HepG2 (cell line): ENCODE data around the gene TXNDC12. TPM values are rescaled to one million over a fixed set of nuclear protein-coding genes. Genes with fewer than 3 reads are reported as not detected.

ENCODE experiments used
- AGO2 ChIP-seq: fragments of 200-400 bp; formaldehyde crosslinking; optimal IDR thresholded peaks from 2 replicates; pipeline ENCODE3; 2017; ENCODE audit warnings: mild to moderate bottlenecking, low read depth, low read length, moderate library complexity
- HDAC2 ChIP-seq: sonication (generic); formaldehyde crosslinking; IDR thresholded peaks from 2 replicates; pipeline ENCODE4 v1.4.0; 2020; ENCODE audit warnings: missing genetic modification reagents
- ISL2 ChIP-seq: sonication (generic); formaldehyde crosslinking; IDR thresholded peaks from 2 replicates; pipeline ENCODE4 v1.5.0; 2020; ENCODE audit warnings: missing genetic modification reagents
- KMT2A ChIP-seq: sonication (generic); formaldehyde crosslinking; IDR thresholded peaks from 2 replicates; pipeline ENCODE4 v1.4.0; 2020; ENCODE audit warnings: missing genetic modification reagents
- MIER3 ChIP-seq: IDR thresholded peaks from 2 replicates; pipeline ENCODE4 v1.6.1; 2016; ENCODE audit warnings: missing compliant biosample characterization, borderline replicate concordance
- NCOA2 ChIP-seq: sonication (generic); formaldehyde crosslinking; IDR thresholded peaks from 2 replicates; pipeline ENCODE4 v1.8.0; 2022; ENCODE audit warnings: inconsistent platforms
- NPAS2 ChIP-seq: sonication (generic); formaldehyde crosslinking; IDR thresholded peaks from 2 replicates; pipeline ENCODE4 v1.8.0; 2022; ENCODE audit warnings: mild to moderate bottlenecking, missing genetic modification reagents, borderline replicate concordance
- NR1H2 ChIP-seq: sonication (generic); formaldehyde crosslinking; IDR thresholded peaks from 2 replicates; pipeline ENCODE4 v1.8.1; 2022; ENCODE audit warnings: low read depth, missing genetic modification reagents, borderline replicate concordance
- SP1 ChIP-seq, 2 experiments: fragments of 450-650 bp in 1 of 2; sonication (generic) in 1 of 2; formaldehyde crosslinking in 1 of 2; IDR thresholded peaks; 2 replicates each; pipeline versions ENCODE4 v1.4.0 to v1.6.1; 2016 to 2020; ENCODE audit warnings: missing genetic modification reagents in 1 of 2
- SPEN ChIP-seq: sonication (generic); formaldehyde crosslinking; IDR thresholded peaks from 2 replicates; pipeline ENCODE4 v1.5.1; 2020; ENCODE audit warnings: low read depth, mild to moderate bottlenecking, missing genetic modification reagents
- ZKSCAN1 ChIP-seq: fragments of 150-350 bp; IDR thresholded peaks from 2 replicates; pipeline ENCODE4 v1.6.1; 2014; ENCODE audit warnings: low read length
- ZNF24 ChIP-seq: fragments of 450-650 bp; IDR thresholded peaks from 2 replicates; pipeline ENCODE4 v1.6.1; 2017; ENCODE audit warnings: antibody characterized with exemption, mild to moderate bottlenecking
- ZNF644 ChIP-seq: IDR thresholded peaks from 2 replicates; pipeline ENCODE4 v1.6.1; 2016; ENCODE audit warnings: low read depth
- ZNF720 ChIP-seq: sonication (generic); formaldehyde crosslinking; IDR thresholded peaks from 2 replicates; pipeline ENCODE4 v1.4.0; 2020; ENCODE audit warnings: missing genetic modification reagents
- polyA plus RNA-seq, 8 experiments: library from polyadenylated mRNA; depleted of rRNA in 3 of 8; stranded (reverse) in 7 of 8; unstranded in 1 of 8; fragments of >200 nt; fragmentation: Illumina TruSeq in 4 of 8; extraction: Trizol in 4 of 8; gene quantifications; 2 replicates each; pipeline versions ENCODE4 v1.2.1 to v1.2.3, GENCODE V29; 2011 to 2016; ENCODE audit warnings: low read depth in 4 of 8, missing spikeins in 1 of 8, mixed read lengths in 1 of 8; ENCODE audit not compliant: insufficient read depth in 1 of 8
- total RNA-seq, 5 experiments: library from RNA; depleted of rRNA; stranded (reverse); fragments of >200 nt; fragmentation: Illumina TruSeq; extraction: Trizol; gene quantifications; 2 replicates each; pipeline ENCODE4 v1.2.3, GENCODE V29; 2016; ENCODE audit warnings: low read depth in 1 of 5
- TF ChIP-seq, protein P1 (sequence below): sonication (generic); formaldehyde crosslinking; conservative IDR thresholded peaks from 2 replicates; pipeline ENCODE4 v1.4.0; 2020; ENCODE audit warnings: missing genetic modification reagents
- TF ChIP-seq, protein P2 (sequence below): sonication (generic); IDR thresholded peaks from 2 replicates; pipeline ENCODE4 v1.6.1; 2016; ENCODE audit warnings: low read depth, borderline replicate concordance
- TF ChIP-seq, protein P3 (sequence below): sonication (generic); formaldehyde crosslinking; IDR thresholded peaks from 2 replicates; pipeline ENCODE4 v1.4.0; 2020; ENCODE audit warnings: missing genetic modification reagents, mild to moderate bottlenecking, borderline replicate concordance
- TF ChIP-seq, protein P4 (sequence below): sonication (generic); formaldehyde crosslinking; IDR thresholded peaks from 2 replicates; pipeline ENCODE4 v1.5.1; 2020; ENCODE audit warnings: mild to moderate bottlenecking, moderate library complexity, missing genetic modification reagents
- TF ChIP-seq, protein P5 (sequence below): sonication (generic); formaldehyde crosslinking; IDR thresholded peaks from 2 replicates; pipeline ENCODE4 v1.5.1; 2020; ENCODE audit warnings: mild to moderate bottlenecking, missing genetic modification reagents, borderline replicate concordance

Gene TXNDC12
- total and polyA plus RNA-seq, 2 of the 13 experiments (the other 11 are each of a cell fraction or from before 2014, with no cell fraction given): 65.6 to 67.2 TPM

DNA sequence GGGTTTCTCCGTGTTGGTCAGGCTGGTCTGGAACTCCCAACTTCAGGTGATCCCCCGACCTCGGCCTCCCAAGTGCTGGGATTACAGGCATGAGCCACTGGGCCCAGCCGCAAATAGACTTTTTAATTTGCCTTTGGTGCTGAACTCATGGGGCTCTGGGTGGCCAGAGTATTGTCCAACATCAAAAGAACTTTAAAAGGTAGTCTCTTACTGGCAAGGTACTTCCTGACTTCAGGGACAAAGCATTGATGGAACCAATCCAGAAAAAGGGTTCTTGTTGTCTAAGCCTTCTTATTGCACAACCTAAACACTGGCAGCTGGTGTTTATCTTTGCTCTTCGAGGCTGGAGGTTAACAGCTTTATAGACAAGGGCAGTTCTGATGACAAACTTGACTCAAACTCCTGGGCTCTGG is 17.6 kb downstream of the TXNDC12 start (continued):
- TF ChIP-seq, protein P1, sequence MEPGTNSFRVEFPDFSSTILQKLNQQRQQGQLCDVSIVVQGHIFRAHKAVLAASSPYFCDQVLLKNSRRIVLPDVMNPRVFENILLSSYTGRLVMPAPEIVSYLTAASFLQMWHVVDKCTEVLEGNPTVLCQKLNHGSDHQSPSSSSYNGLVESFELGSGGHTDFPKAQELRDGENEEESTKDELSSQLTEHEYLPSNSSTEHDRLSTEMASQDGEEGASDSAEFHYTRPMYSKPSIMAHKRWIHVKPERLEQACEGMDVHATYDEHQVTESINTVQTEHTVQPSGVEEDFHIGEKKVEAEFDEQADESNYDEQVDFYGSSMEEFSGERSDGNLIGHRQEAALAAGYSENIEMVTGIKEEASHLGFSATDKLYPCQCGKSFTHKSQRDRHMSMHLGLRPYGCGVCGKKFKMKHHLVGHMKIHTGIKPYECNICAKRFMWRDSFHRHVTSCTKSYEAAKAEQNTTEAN (CRISPR knock-in tag): peak; percentile 77
- TF ChIP-seq AGO2: no peak
- no peak for TF ChIP-seq ZKSCAN1
- peak; percentile 92 for TF ChIP-seq ZNF644 (CRISPR knock-in tag)
- peak; percentile 84; the same call in 1 of the 2 replicates for TF ChIP-seq MIER3 (CRISPR knock-in tag)
- no peak for TF ChIP-seq ZNF24
- TF ChIP-seq, protein P2, sequence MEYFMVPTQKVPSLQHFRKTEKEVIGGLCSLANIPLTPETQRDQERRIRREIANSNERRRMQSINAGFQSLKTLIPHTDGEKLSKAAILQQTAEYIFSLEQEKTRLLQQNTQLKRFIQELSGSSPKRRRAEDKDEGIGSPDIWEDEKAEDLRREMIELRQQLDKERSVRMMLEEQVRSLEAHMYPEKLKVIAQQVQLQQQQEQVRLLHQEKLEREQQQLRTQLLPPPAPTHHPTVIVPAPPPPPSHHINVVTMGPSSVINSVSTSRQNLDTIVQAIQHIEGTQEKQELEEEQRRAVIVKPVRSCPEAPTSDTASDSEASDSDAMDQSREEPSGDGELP: peak; percentile 97
- TF ChIP-seq, protein P3, sequence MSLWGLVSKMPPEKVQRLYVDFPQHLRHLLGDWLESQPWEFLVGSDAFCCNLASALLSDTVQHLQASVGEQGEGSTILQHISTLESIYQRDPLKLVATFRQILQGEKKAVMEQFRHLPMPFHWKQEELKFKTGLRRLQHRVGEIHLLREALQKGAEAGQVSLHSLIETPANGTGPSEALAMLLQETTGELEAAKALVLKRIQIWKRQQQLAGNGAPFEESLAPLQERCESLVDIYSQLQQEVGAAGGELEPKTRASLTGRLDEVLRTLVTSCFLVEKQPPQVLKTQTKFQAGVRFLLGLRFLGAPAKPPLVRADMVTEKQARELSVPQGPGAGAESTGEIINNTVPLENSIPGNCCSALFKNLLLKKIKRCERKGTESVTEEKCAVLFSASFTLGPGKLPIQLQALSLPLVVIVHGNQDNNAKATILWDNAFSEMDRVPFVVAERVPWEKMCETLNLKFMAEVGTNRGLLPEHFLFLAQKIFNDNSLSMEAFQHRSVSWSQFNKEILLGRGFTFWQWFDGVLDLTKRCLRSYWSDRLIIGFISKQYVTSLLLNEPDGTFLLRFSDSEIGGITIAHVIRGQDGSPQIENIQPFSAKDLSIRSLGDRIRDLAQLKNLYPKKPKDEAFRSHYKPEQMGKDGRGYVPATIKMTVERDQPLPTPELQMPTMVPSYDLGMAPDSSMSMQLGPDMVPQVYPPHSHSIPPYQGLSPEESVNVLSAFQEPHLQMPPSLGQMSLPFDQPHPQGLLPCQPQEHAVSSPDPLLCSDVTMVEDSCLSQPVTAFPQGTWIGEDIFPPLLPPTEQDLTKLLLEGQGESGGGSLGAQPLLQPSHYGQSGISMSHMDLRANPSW (CRISPR knock-in tag): no peak
- TF ChIP-seq NPAS2 (CRISPR knock-in tag): no peak
- peak; percentile 98 for TF ChIP-seq HDAC2 (CRISPR knock-in tag)
- no peak for TF ChIP-seq SPEN
- TF ChIP-seq, protein P4, sequence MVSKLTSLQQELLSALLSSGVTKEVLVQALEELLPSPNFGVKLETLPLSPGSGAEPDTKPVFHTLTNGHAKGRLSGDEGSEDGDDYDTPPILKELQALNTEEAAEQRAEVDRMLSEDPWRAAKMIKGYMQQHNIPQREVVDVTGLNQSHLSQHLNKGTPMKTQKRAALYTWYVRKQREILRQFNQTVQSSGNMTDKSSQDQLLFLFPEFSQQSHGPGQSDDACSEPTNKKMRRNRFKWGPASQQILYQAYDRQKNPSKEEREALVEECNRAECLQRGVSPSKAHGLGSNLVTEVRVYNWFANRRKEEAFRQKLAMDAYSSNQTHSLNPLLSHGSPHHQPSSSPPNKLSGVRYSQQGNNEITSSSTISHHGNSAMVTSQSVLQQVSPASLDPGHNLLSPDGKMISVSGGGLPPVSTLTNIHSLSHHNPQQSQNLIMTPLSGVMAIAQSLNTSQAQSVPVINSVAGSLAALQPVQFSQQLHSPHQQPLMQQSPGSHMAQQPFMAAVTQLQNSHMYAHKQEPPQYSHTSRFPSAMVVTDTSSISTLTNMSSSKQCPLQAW (CRISPR knock-in tag): peak; percentile 89; the same call in 1 of the 2 replicates
- TF ChIP-seq KMT2A: peak; percentile 70; the same call in 1 of the 2 replicates
- no peak for TF ChIP-seq NR1H2 (CRISPR knock-in tag)
- peak; percentile 97 for TF ChIP-seq ISL2 (CRISPR knock-in tag)
- TF ChIP-seq NCOA2: peak; percentile 96
- no peak for TF ChIP-seq SP1 (IDR thresholded peaks at IDR 0.05)
- no peak for TF ChIP-seq SP1 (CRISPR knock-in tag; IDR thresholded peaks at IDR 0.05)
- no peak for TF ChIP-seq ZNF720
- TF ChIP-seq, protein P5, sequence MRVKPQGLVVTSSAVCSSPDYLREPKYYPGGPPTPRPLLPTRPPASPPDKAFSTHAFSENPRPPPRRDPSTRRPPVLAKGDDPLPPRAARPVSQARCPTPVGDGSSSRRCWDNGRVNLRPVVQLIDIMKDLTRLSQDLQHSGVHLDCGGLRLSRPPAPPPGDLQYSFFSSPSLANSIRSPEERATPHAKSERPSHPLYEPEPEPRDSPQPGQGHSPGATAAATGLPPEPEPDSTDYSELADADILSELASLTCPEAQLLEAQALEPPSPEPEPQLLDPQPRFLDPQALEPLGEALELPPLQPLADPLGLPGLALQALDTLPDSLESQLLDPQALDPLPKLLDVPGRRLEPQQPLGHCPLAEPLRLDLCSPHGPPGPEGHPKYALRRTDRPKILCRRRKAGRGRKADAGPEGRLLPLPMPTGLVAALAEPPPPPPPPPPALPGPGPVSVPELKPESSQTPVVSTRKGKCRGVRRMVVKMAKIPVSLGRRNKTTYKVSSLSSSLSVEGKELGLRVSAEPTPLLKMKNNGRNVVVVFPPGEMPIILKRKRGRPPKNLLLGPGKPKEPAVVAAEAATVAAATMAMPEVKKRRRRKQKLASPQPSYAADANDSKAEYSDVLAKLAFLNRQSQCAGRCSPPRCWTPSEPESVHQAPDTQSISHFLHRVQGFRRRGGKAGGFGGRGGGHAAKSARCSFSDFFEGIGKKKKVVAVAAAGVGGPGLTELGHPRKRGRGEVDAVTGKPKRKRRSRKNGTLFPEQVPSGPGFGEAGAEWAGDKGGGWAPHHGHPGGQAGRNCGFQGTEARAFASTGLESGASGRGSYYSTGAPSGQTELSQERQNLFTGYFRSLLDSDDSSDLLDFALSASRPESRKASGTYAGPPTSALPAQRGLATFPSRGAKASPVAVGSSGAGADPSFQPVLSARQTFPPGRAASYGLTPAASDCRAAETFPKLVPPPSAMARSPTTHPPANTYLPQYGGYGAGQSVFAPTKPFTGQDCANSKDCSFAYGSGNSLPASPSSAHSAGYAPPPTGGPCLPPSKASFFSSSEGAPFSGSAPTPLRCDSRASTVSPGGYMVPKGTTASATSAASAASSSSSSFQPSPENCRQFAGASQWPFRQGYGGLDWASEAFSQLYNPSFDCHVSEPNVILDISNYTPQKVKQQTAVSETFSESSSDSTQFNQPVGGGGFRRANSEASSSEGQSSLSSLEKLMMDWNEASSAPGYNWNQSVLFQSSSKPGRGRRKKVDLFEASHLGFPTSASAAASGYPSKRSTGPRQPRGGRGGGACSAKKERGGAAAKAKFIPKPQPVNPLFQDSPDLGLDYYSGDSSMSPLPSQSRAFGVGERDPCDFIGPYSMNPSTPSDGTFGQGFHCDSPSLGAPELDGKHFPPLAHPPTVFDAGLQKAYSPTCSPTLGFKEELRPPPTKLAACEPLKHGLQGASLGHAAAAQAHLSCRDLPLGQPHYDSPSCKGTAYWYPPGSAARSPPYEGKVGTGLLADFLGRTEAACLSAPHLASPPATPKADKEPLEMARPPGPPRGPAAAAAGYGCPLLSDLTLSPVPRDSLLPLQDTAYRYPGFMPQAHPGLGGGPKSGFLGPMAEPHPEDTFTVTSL (CRISPR knock-in tag): peak; percentile 97
